Posterior vena cava (tissue), 2 donors: ENCODE data around the gene ADAMTSL2. TPM values are rescaled to one million over a fixed set of nuclear protein-coding genes. Genes with fewer than 3 reads are reported as not detected.

Source experiments
- DNase-seq: peaks from one replicate; pipeline ENCODE4 v3.0.0-alpha.2; 2020; ENCODE audit warnings: low spot score
- intact Hi-C, 2 donors: fragments of 100-400 bp; cut with DNase I; formaldehyde crosslinking; loops; one replicate each; pipeline versions ENCODE4 v1.14.1 to v1.14.2; 2022 to 2023
- total RNA-seq, 2 donors: library from RNA; stranded (reverse); fragmentation: NEBNext Ultra II Directional; extraction: Animal tissue kit (Norgen Biotek cat#: 25700); gene quantifications; one replicate each; pipeline ENCODE4 v1.2.1, GENCODE V29; 2021
- donor health status: DM: yes; HTN: yes; CAD: no.
- donor health status: DM: yes; HTN: yes; CAD: no.

Gene ADAMTSL2
- total RNA-seq, 2 donors from 2014 or later: 5.5 to 11.3 TPM

DNA sequence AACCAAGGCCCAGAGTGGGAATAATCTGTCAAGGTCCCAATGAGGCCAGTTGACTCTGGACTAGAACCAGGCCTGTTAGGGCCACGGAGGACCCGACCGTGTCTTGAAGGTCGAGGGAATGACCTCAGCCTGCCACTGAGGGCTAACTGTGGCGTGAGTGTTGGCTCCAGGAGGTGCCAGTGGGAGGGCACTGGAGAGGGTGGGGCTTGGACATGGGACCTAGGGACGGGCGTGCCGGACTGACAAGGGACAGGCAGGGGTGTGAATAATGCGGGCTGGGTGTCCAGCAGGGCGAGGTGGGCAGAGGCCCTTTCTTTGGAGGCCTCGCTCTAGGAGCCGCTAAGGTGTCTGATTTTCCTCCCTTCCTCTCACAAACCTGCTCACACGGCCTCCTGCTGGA is 7.5 kb downstream of the ADAMTSL2 start:
- no peak for DNase-seq
- intact Hi-C loops: no loop called here

GRCh38 chr9:133543772-133544467 is 9.4 kb downstream of the ADAMTSL2 start:
- DNase-seq: no peak
- intact Hi-C loops: no loop called here

- DNase-seq: no peak
- intact Hi-C loops: no loop called here
Observed at GRCh38 chr9:133545494-133546286, 11.2 kb downstream of the ADAMTSL2 start.

DNA sequence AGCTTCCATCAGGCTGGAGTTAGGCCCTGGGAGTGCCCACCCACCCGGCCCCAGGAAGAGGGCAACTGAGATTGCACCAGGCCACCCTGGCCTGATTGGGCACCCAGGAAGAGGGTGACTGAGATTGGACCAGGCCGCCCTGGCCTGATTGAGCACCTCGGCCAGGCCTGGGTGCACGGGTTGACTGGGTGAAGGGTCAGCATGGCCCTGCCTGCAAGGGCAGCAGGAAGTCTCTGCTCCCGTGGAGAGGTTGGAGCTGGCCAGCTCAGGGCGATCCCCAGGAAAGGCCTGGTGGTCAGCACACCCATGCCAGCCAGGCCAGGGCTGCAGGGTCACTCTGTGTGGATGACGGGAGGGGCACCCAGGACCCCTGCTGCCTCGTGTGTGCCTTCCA is 11.8 kb downstream of the ADAMTSL2 start:
- no peak for DNase-seq
- intact Hi-C loops: no loop called here

DNA sequence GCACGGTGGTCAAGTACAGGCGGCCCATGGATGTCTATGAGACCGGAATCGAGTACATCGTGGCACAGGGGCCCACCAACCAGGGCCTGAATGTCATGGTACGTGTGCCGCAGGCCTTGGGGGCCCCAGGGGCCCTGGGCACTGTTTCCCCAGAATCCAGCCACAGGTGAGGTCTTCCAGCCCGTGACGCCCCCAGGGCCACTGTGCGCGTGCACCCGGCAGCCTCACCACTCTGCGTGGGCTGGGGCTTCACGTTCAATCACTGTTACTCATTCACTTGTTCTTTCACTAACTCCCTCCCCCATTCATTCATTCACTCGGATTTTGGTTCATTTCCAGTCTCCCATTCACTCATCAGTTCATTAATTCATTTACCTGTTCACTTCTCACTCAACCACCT is 12.6 kb downstream of the ADAMTSL2 start:
- intact Hi-C loops: no loop called here
- no peak for DNase-seq

- no peak for DNase-seq
- intact Hi-C loops: no loop called here
Observed at GRCh38 chr9:133551446-133551845, 16.9 kb downstream of the ADAMTSL2 start.

DNA sequence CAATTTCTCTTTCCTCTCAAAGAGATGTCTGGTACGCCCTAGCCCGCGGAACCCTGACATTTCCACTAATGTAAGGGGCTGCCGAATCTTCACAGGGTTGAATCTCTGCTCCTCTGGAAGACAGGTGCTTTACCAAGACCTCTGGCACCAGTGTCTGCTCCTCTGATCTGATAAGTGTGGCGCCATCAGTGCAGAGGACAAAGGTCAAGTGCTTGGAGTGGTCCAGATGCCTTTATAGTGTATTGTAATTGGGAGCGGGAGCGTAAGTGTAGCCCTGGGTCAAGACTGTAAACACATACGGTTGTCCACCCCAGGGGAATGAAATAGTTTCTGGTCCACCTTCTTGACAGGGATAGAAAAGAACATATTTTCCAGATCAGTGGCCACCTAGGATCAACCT is 17.7 kb downstream of the ADAMTSL2 start:
- DNase-seq: no peak
- intact Hi-C loops: no loop called here

DNA sequence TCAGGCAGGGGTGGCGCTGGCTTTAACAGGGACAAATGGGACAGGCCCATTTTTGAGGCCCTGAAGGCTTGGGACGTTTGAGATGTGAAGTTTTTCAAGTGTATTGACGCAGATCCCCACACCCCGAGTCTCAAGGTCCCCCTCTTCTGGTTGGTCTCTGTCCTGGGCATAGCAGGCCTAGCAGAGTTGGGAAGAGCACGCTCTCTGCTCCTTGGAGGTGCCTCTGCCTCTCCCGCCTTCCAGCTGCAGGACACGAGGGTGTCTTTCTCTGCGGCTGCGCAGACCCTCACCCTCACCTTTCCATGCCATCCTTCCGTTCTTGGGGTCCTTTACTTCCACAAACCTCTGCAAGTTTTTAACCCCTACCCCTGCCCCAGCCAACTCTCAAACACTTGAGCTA is 18.6 kb downstream of the ADAMTSL2 start:
- intact Hi-C loops: no loop called here
- DNase-seq: no peak

DNA sequence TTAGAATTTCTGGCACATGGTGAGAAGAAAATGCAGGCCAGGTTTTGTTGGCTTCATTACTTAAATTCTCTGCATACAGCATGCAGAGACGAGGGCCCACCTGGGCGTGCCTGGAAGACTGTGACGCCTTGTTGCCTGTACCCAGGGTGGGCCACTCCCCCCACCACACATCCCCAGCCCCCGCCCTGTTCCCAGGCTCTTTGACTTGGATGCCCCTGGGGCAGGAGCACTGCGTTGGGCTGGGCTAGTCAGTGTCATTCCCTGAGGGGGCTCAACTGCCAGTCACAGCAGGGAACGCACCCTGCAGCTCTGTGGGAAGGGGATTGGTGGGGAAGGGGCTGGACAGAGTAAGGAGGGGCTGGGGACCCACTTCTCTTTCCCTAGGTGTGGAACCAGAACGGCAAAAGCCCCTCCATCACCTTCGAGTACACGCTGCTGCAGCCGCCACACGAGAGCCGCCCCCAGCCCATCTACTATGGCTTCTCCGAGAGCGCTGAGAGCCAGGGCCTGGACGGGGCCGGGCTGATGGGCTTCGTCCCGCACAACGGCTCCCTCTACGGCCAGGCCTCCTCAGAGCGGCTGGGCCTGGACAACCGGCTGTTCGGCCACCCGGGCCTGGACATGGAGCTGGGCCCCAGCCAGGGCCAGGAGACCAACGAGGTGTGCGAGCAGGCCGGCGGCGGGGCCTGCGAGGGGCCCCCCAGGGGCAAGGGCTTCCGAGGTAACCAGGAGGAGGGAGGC is 19.6 kb downstream of the ADAMTSL2 start:
- no peak for DNase-seq
- intact Hi-C loops: no loop called here

GRCh38 chr9:133554729-133555128 is 20.2 kb downstream of the ADAMTSL2 start:
- intact Hi-C loops: no loop called here

GRCh38 chr9:133556354-133556753 is 21.9 kb downstream of the ADAMTSL2 start:
- intact Hi-C loops: no loop called here
- no peak for DNase-seq

More at GRCh38 chr9:133554729-133555128, 20.2 kb downstream of the ADAMTSL2 start:
- no peak for DNase-seq

- intact Hi-C loops: no loop called here
Observed at GRCh38 chr9:133557581-133557980, 23.1 kb downstream of the ADAMTSL2 start.

GRCh38 chr9:133558191-133559126 is 24.0 kb downstream of the ADAMTSL2 start:
- intact Hi-C loops: no loop called here
- DNase-seq: no peak

More at GRCh38 chr9:133557581-133557980, 23.1 kb downstream of the ADAMTSL2 start:
- no peak for DNase-seq

DNA sequence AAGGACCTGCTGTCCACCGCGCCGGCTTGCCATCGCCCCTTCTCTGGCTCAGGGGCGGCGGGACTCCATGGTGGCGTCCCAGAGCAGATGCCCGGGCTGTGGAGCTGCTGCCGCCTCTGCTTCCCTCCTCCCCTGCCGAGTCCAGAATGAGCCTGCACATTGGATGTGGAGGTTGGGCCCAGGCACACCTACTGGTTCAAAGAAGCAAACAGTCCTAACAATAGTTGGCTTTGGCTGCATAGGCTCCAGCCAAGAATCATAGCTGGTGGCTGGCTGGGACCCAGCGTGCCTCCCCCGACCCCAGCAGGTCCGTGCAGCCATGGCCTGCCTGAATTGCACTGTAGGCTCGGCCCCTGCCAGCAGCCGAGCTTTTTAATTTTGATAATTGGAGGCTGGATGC is 25.8 kb downstream of the ADAMTSL2 start:
- no peak for DNase-seq
- intact Hi-C loops: no loop called here

GRCh38 chr9:133560944-133561343 is 26.4 kb downstream of the ADAMTSL2 start:
- intact Hi-C loops: no loop called here
- no peak for DNase-seq

GRCh38 chr9:133561976-133562554 is 27.6 kb downstream of the ADAMTSL2 start:
- DNase-seq: no peak
- intact Hi-C loops: no loop called here

DNA sequence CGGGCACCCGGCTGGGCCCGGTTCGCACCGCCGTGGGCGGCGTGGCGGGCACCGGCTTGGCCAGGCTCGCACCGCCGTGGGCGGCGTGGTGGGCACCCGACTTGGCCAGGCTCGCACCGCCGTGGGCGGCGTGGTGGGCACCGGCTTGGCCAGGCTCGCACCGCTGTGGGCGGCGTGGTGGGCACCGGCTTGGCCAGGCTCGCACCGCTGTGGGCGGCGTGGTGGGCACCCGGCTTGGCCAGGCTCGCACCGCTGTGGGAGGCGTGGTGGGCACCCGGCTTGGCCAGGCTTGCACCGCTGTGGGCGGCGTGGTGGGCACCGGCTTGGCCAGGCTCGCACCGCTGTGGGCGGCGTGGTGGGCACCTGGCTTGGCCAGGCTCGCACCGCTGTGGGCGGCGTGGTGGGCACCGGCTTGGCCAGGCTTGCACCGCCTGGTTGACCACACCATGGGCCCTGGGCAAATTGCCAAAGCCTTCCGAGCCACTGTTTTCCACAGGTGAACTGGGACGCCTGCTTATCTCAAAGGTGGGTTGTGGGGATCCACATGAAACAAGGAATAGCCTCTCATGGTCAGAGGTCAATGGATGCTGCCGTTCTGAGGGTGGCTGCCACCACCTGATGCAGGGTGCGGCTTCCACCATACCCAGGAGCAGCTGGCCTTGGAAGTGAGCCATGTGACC is 28.2 kb downstream of the ADAMTSL2 start:
- intact Hi-C loops: no loop called here
- DNase-seq: no peak

DNA sequence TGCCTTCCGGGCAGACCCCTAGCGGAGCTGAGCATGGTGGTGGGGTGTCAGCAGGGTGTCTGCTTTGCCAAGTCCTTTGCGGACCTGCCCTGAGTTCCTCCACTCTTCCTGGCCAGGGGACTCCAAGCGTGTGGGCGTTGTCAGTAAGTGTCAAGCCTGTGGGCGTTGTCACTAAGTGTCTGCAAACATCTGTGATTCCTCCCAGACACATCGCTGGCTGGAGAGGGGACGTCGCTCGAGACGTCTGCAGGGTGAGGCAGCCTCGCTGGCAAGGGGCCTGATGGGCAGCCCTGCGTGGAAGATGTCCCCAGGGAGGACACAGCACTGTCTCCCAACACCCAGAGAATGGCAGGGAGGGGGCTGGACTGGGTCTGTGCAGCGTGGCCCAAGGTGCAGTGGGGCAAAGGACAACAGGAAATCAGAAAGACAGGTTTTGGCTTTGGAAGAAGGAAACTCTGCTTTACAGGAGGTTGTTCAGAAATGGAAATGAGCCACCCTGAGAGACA is 28.8 kb downstream of the ADAMTSL2 start:
- DNase-seq: peak; percentile 89
- intact Hi-C loops: no loop called here
